Measurements from ENCODE around the gene DLGAP1. TPM values are rescaled to one million over a fixed set of nuclear protein-coding genes. Genes with fewer than 3 reads are reported as not detected.
A peak's percentile ranks its signal among the peaks of the same experiment; 100 is the strongest.

The DLGAP1 gene
- total and polyA plus RNA-seq, 10 of the 15 experiments (the other 5 are each of a cell fraction or from before 2014, with no cell fraction given), result 0.23 to 27.6 (median 1.9) TPM

GRCh38 chr18:3447895-3448837, 1006.9 kb downstream of the DLGAP1 start (continued):
- TF ChIP-seq GATAD2B (conservative IDR thresholded peaks at IDR 0.05; ENCODE audit: low read depth) (peak; percentile 56), TAF1 (IDR thresholded peaks at IDR 0.05; ENCODE audit: borderline replicate concordance, low read depth, low read length) (no peak; the same call in 1 of the 2 replicates), MAX (IDR thresholded peaks at IDR 0.05; ENCODE audit: low read depth, low read length) (peak; percentile 58), ZNF687 (IDR thresholded peaks at IDR 0.05) (peak; percentile 74), ESRRA (IDR thresholded peaks at IDR 0.05; ENCODE audit: low read length) (no peak), NR2C2 (IDR thresholded peaks at IDR 0.05; ENCODE audit: borderline replicate concordance, control insufficient read depth, insufficient read length, low read depth) (no peak), E2F8 (IDR thresholded peaks at IDR 0.05; ENCODE audit: low read depth, partially characterized antibody) (no peak), ZNF622 (IDR thresholded peaks at IDR 0.05) (no peak), EZH2 (IDR thresholded peaks at IDR 0.05; ENCODE audit: borderline replicate concordance, control insufficient read depth, low read depth, low read length) (no peak), RELB (IDR thresholded peaks at IDR 0.05; ENCODE audit: low read depth) (peak; percentile 54; the same call in 1 of the 2 replicates), ZNF207 (IDR thresholded peaks at IDR 0.05; ENCODE audit: borderline replicate concordance) (peak; percentile 23; the same call in 1 of the 2 replicates), RB1 (IDR thresholded peaks at IDR 0.05; ENCODE audit: borderline replicate concordance) (0 out of 2 replicates have a peak, but pooled peaks have one; percentile 42), SRF (IDR thresholded peaks at IDR 0.05; ENCODE audit: low read depth in 2 of 2, low read length in 2 of 2) (no peak)
